Measurements from ENCODE around the gene TNFRSF4. TPM values are rescaled to one million over a fixed set of nuclear protein-coding genes. Genes with fewer than 3 reads are reported as not detected.

The TNFRSF4 gene
- total and polyA plus RNA-seq, 7 donors: 1.4 to 4.6 (median 3.5) TPM

DNA sequence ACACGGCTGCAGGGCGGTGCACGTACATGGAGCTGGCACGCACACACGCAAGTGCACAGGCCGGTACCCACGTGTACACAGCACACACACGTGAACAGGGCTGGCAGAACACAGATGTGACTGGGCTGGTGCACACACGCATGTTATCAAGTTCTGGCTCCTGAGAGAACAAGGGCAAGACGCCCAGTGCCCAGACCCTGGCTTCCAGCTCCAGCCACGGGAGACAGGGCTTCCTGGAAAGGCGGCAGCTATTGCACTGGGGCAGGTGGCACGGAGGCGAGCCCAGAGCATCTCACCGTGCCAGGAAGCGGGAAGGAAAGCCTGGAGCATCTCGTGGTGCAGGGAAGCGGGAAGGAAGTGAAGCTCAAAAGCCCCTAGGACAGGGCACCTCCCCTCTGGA, 12.0 kb upstream of the TNFRSF4 start:
- TF ChIP-seq CTCF (IDR thresholded peaks at IDR 0.05): no peak
- Histone ChIP-seq H3K4me3 (no peak overlapping the region), H3K27me3 (ENCODE audit: insufficient read depth in 3 of 3, low read length in 2 of 3) (no peaks in the 10 kb centered on the region), H3K4me1 (peaks cover 18% of the 10 kb centered on the region), H3K36me3 (ENCODE audit: insufficient read depth in 1 of 2, low read depth in 1 of 2) (peaks cover 7 to 67% of the 10 kb centered on the region in 2 donors), H3K27ac (peak overlapping the region; percentile 30), H3K9me3 (no peaks in the 10 kb centered on the region)
- WGBS, 3 donors: 49 to 57% (median 52%) methylated on average over 18 of the region's 18 CpGs
- ATAC-seq (peak in 3 of 4 donors; percentile 33 to 48 (median 40)), DNase-seq (no peak)
- intact Hi-C loops (cut with DNase I): no loop called here

- no peak for DNase-seq
- no peak overlapping the region for H3K4me3 ChIP-seq
- H3K27ac ChIP-seq: no peak overlapping the region
- H3K9me3 ChIP-seq: no peaks in the 10 kb centered on the region
- peaks cover 7 to 73% of the 10 kb centered on the region in 2 donors for H3K36me3 ChIP-seq (ENCODE audit: insufficient read depth in 1 of 2, low read depth in 1 of 2)
- H3K4me1 ChIP-seq: peaks cover 14% of the 10 kb centered on the region
- TF ChIP-seq CTCF (IDR thresholded peaks at IDR 0.05): no peak
- WGBS, 3 donors: 80 to 84% (median 82%) methylated on average over 34 of the region's 34 CpGs
- H3K27me3 ChIP-seq (ENCODE audit: insufficient read depth in 3 of 3, low read length in 2 of 3): no peaks in the 10 kb centered on the region
- intact Hi-C loops (cut with DNase I): no loop called here
- peak in 3 of 4 donors; percentile 22 to 45 (median 23) for ATAC-seq
These were observed 11.4 kb upstream of the TNFRSF4 start for GRCh38 chr1:1225238-1225845.

DNA sequence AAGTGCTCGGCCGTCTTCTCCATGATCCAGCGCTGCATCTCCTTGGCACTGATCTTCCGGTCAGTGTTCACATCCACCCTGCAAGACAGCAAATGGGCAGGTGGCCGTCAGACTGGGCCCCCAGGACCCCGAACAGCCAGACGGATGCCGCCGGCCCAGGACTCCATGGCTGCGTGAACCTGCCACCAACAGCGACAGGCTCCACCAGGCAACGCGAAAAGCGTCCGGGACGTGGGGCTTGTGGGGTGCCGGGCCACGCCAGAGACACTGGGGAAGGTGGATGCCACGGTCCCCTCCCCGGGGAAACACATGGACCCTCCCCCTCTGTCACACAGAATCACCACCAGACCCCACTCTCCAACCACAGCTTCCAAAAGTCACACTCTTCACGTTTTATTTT, 9.9 kb upstream of the TNFRSF4 start:
- Histone ChIP-seq H3K27ac (no peak overlapping the region), H3K9me3 (no peaks in the 10 kb centered on the region), H3K4me3 (no peak overlapping the region), H3K27me3 (ENCODE audit: insufficient read depth in 3 of 3, low read length in 2 of 3) (no peaks in the 10 kb centered on the region), H3K36me3 (ENCODE audit: insufficient read depth in 1 of 2, low read depth in 1 of 2) (peaks cover 7 to 77% of the 10 kb centered on the region in 2 donors), H3K4me1 (peaks cover 2% of the 10 kb centered on the region)
- 89 to 94% (median 90%) methylated on average over 20 to 21 of the region's 21 CpGs for WGBS, 3 donors
- intact Hi-C loops (cut with DNase I): no loop called here
- DNase-seq (no peak), ATAC-seq (no peak)
- TF ChIP-seq CTCF (IDR thresholded peaks at IDR 0.05): no peak

GRCh38 chr1:1223321-1223720, 9.4 kb upstream of the TNFRSF4 start:
- DNase-seq (no peak), ATAC-seq (no peak)
- H3K36me3 ChIP-seq (ENCODE audit: insufficient read depth in 1 of 2, low read depth in 1 of 2): peaks cover 4 to 77% of the 10 kb centered on the region in 2 donors
- intact Hi-C loops (cut with DNase I): no loop called here
- peaks cover 2% of the 10 kb centered on the region for H3K4me1 ChIP-seq
- H3K27ac ChIP-seq: no peak overlapping the region
- no peaks in the 10 kb centered on the region for H3K27me3 ChIP-seq (ENCODE audit: insufficient read depth in 3 of 3, low read length in 2 of 3)
- no peak for TF ChIP-seq CTCF (IDR thresholded peaks at IDR 0.05)
- no peak overlapping the region for H3K4me3 ChIP-seq
- no peaks in the 10 kb centered on the region for H3K9me3 ChIP-seq
- 93 to 94% (median 93%) methylated on average over 15 of the region's 15 CpGs for WGBS, 3 donors

All from psoas muscle (tissue), 8 donors.